BE2C (cell line): ENCODE measurements around the gene EPS8.

Experiments
- DNase-seq: peaks from one replicate; pipeline ENCODE4 v3.0.0-alpha.2; 2020
- H3K27me3 ChIP-seq: fragments of 250-450 bp; sonication (Bioruptor Pico); 2 replicates; pipeline ENCODE4 v1.5.1; 2020; ENCODE audit warnings: mild to moderate bottlenecking
- H3K36me3 ChIP-seq: fragments of 250-450 bp; sonication (Bioruptor Pico); 2 replicates; pipeline ENCODE4 v1.5.1; 2020; ENCODE audit warnings: mild to moderate bottlenecking
- H3K4me1 ChIP-seq: fragments of 250-450 bp; sonication (Bioruptor Pico); 2 replicates; pipeline ENCODE4 v1.5.1; 2020
- H3K4me3 ChIP-seq: 2 replicates; pipeline ENCODE4 v1.5.1; 2011; ENCODE audit warnings: low read depth, low read length
- H3K9me3 ChIP-seq: fragments of 250-450 bp; sonication (Bioruptor Pico); 2 replicates; pipeline ENCODE4 v1.5.1; 2020
- TF ChIP-seq, protein P1 (sequence below): IDR thresholded peaks from 2 replicates; pipeline ENCODE4 v1.5.1; 2012; ENCODE audit warnings: mild to moderate bottlenecking, low read depth, low read length

EPS8 gene

DNA sequence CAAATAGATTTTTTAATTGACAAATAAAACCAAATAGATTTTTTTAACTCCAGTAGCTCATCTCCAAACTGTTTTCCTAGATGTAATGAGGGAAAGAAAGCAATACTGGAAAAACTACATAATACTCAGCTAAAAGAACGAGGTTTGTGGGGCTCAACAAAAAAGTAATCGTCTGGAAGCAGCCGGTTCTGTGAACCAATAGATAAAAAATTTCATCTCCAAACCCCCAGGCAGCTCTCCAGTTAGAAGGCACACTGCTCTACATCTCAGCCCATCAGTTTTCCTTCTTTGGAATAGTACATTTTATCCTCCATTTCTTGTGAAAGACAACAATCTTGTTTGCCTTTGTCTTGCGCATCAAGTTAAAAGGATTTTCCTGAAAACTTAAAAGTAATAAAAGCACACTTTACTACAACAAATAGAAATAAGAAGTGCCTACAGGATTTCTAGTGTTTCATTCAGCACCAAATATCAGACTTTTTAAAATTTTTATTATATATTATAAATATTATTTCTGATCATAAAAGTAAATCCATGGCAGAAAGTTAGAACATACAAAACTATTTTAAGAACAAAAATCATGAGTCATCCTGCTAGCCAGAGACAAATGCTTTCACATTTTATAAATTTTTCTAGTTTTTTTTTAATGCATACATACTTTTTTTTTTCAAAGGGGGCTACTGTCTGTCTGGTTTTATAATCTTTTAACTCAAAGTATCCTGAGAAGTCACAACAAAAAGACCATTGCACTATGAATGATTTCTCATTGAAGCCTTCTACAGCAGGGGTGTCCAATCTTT lies 67.7 kb downstream of the EPS8 start:
- Histone ChIP-seq H3K36me3 (no peaks in the 10 kb centered on the region), H3K4me3 (no peak overlapping the region), H3K9me3 (no peaks in the 10 kb centered on the region), H3K4me1 (no peaks in the 10 kb centered on the region), H3K27me3 (peaks cover 5% of the 10 kb centered on the region)
- TF ChIP-seq, protein P1, sequence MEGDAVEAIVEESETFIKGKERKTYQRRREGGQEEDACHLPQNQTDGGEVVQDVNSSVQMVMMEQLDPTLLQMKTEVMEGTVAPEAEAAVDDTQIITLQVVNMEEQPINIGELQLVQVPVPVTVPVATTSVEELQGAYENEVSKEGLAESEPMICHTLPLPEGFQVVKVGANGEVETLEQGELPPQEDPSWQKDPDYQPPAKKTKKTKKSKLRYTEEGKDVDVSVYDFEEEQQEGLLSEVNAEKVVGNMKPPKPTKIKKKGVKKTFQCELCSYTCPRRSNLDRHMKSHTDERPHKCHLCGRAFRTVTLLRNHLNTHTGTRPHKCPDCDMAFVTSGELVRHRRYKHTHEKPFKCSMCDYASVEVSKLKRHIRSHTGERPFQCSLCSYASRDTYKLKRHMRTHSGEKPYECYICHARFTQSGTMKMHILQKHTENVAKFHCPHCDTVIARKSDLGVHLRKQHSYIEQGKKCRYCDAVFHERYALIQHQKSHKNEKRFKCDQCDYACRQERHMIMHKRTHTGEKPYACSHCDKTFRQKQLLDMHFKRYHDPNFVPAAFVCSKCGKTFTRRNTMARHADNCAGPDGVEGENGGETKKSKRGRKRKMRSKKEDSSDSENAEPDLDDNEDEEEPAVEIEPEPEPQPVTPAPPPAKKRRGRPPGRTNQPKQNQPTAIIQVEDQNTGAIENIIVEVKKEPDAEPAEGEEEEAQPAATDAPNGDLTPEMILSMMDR: no peak
- no peak for DNase-seq

- H3K36me3 ChIP-seq: no peaks in the 10 kb centered on the region
- H3K27me3 ChIP-seq: peaks cover 5% of the 10 kb centered on the region
- no peaks in the 10 kb centered on the region for H3K4me1 ChIP-seq
- TF ChIP-seq, protein P1: no peak
- DNase-seq: no peak
- H3K4me3 ChIP-seq: no peak overlapping the region
- H3K9me3 ChIP-seq: no peaks in the 10 kb centered on the region
Measured at GRCh38 chr12:15720295-15720694, 68.9 kb downstream of the EPS8 start.

- Histone ChIP-seq H3K27me3 (peaks cover 5% of the 10 kb centered on the region), H3K9me3 (no peaks in the 10 kb centered on the region), H3K4me3 (no peak overlapping the region), H3K36me3 (no peaks in the 10 kb centered on the region), H3K4me1 (no peaks in the 10 kb centered on the region)
- TF ChIP-seq, protein P1: no peak
- no peak for DNase-seq
Measured at GRCh38 chr12:15719230-15719629, 70.0 kb downstream of the EPS8 start.

- H3K27me3 ChIP-seq: peaks cover 11% of the 10 kb centered on the region; the same call in 1 of the 2 replicates
- no peaks in the 10 kb centered on the region for H3K9me3 ChIP-seq
- no peak for DNase-seq
- no peak overlapping the region for H3K4me3 ChIP-seq
- H3K4me1 ChIP-seq: no peaks in the 10 kb centered on the region
- no peaks in the 10 kb centered on the region for H3K36me3 ChIP-seq
- TF ChIP-seq, protein P1: no peak
Measured at GRCh38 chr12:15717940-15718567, 71.1 kb downstream of the EPS8 start.

DNA sequence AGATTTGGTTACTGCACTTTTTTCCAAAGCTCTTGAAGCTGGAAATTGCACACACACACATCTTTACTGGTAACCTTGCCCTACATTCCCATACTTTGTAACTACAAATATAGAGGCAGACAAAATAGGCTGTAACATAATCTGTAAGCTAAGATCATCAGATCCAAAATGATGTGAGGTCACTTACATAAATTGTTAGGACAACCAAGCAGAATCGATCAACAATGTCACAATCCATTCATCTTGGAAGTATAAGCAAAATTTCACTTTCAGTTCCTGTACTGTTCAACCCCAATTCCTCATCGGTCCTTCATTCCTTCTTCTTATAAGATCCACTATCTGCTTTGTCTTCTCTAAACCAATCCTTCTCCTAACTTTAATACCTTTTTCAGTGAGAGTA lies 72.6 kb downstream of the EPS8 start:
- Histone ChIP-seq H3K9me3 (no peaks in the 10 kb centered on the region), H3K4me3 (no peak overlapping the region), H3K36me3 (no peaks in the 10 kb centered on the region), H3K4me1 (no peaks in the 10 kb centered on the region), H3K27me3 (peaks cover 17% of the 10 kb centered on the region; the same call in 1 of the 2 replicates)
- no peak for DNase-seq
- TF ChIP-seq, protein P1: no peak

DNA sequence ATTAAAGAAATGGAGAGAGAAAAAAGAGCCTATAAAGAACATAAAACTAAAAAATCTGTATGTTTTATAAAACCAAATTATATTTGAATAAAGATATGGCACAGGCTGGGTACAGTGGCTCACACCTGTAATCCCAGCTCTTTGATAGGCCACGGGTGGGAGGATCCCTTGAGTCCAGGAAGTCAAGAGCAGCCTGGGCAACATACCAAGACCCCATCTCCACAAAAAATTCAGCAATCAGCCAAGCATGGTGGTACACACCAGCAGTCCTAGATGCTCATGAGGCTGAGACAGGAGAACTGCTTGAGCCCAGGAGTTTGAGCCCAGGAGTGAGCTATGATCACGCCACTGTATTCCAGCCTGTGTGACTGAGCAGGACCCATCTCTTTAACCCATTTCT lies 74.9 kb downstream of the EPS8 start:
- Histone ChIP-seq H3K27me3 (peaks cover 20% of the 10 kb centered on the region; the same call in 1 of the 2 replicates), H3K9me3 (no peaks in the 10 kb centered on the region), H3K4me1 (no peaks in the 10 kb centered on the region), H3K4me3 (no peak overlapping the region), H3K36me3 (no peaks in the 10 kb centered on the region)
- DNase-seq: no peak
- TF ChIP-seq, protein P1: no peak
